ENCODE measurements around the gene WDFY3. TPM values are rescaled to one million over a fixed set of nuclear protein-coding genes. Genes with fewer than 3 reads are reported as not detected.

The WDFY3 gene
- total and polyA plus RNA-seq, 4 experiments from 2014 or later: 1.2 to 2.7 (median 2.1) TPM; not detected in 1

DNA sequence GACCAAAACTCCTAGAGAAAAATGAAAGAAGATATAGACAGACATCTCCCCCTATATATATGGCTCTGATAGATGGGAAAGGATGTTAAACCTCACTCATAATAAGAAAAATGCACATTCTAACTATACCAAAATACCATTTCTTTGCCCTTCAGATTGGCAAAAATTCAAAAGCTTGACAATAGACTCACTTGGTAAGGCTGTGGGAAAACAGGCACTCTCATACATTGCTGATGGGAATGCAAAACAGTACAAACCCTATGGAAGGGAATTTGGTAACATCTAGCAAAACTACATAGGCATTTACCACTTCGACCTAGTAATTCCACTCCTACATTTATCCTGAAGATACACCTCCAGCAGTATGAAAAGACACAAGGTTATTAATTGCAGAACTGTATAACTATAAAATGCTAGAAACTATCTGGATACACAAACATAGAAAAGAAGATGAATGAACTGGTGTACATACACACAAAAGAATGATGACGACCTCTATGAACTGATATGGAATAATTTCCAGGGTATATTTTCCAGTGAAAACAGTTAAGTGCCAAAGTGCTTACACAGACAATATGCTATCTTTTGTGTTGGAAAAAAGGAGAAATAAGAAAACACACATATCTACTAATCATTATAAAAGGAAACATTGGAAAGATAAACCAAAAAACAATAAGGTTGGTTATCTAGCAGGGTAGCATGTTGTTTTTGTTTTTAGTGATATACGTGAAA is 48.5 kb downstream of the WDFY3 start:
- intact Hi-C loops (cut with micrococcal nuclease): no loop called here
- no peak overlapping the region for H3K4me3 Mint-ChIP-seq
- ChIA-PET CTCF (ENCODE audit: partially characterized antibody) (no interaction called here), POLR2A (ENCODE audit: partially characterized antibody) (no interaction called here)
- H3K9me3 ChIP-seq (ENCODE audit: control insufficient read depth in 1 of 2, low read length in 2 of 2): no peaks in the 10 kb centered on the region
- no peaks in the 10 kb centered on the region for H3K36me3 ChIP-seq (ENCODE audit: insufficient read depth, low read length)
- H3K4me1 ChIP-seq (ENCODE audit: insufficient read depth, low read length): no peaks in the 10 kb centered on the region
- H3K27me3 Mint-ChIP-seq: peaks cover 2% of the 10 kb centered on the region in 2 donors
- no peak for DNase-seq
- no peaks in the 10 kb centered on the region for H3K27me3 ChIP-seq (ENCODE audit: insufficient read depth, low read length)
- H3K27ac ChIP-seq (ENCODE audit: low read depth, low read length): no peak overlapping the region
- H3K27ac Mint-ChIP-seq: no peak overlapping the region
- no peaks in the 10 kb centered on the region for H3K4me1 Mint-ChIP-seq
- peaks cover 0 to 3% (median 0%) of the 10 kb centered on the region in 8 donors for H3K9me3 Mint-ChIP-seq
- no peaks in the 10 kb centered on the region for H3K36me3 Mint-ChIP-seq
- H3K4me3 ChIP-seq (ENCODE audit: low read length in 2 of 2): no peak overlapping the region

GRCh38 chr4:84917086-84917821 is 49.2 kb downstream of the WDFY3 start:
- CTCF ChIA-PET (ENCODE audit: partially characterized antibody): no interaction called here
- no peak overlapping the region for H3K4me3 ChIP-seq (ENCODE audit: low read length in 2 of 2)
- Mint-ChIP-seq H3K36me3 (no peaks in the 10 kb centered on the region), H3K27me3 (peaks cover 2% of the 10 kb centered on the region in 2 donors), H3K4me3 (no peak overlapping the region), H3K9me3 (peaks cover 0 to 4% (median 0%) of the 10 kb centered on the region in 8 donors), H3K27ac (no peak overlapping the region), H3K4me1 (no peaks in the 10 kb centered on the region)
- no peaks in the 10 kb centered on the region for H3K4me1 ChIP-seq (ENCODE audit: insufficient read depth, low read length)
- H3K27me3 ChIP-seq (ENCODE audit: insufficient read depth, low read length): no peaks in the 10 kb centered on the region
- H3K9me3 ChIP-seq (ENCODE audit: control insufficient read depth in 1 of 2, low read length in 2 of 2): no peaks in the 10 kb centered on the region
- DNase-seq: no peak
- intact Hi-C loops (cut with micrococcal nuclease): no loop called here
- no peaks in the 10 kb centered on the region for H3K36me3 ChIP-seq (ENCODE audit: insufficient read depth, low read length)
- H3K27ac ChIP-seq (ENCODE audit: low read depth, low read length): no peak overlapping the region
- POLR2A ChIA-PET (ENCODE audit: partially characterized antibody): no interaction called here

DNA sequence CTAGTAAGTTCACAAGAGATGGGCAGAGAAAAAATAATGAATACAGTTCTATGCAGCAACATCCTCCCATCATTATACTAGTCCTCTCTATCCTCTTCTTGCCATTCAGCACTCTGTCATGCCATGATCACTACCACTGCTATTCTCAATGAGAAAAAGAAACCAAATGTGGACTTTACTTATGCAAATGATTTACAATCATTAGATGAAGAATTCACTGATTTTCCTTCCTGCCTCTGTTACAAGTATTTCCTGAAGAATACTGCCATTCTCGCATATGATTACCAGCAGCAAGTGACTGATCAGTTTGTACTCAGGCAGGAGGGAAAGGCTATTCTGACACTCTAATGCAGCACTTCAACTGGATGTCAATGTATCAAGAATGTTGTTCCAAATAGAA is 50.3 kb downstream of the WDFY3 start:
- Histone ChIP-seq H3K4me1 (ENCODE audit: insufficient read depth, low read length) (no peaks in the 10 kb centered on the region), H3K27me3 (ENCODE audit: insufficient read depth, low read length) (no peaks in the 10 kb centered on the region), H3K27ac (ENCODE audit: low read depth, low read length) (no peak overlapping the region), H3K9me3 (ENCODE audit: control insufficient read depth in 1 of 2, low read length in 2 of 2) (no peaks in the 10 kb centered on the region), H3K36me3 (ENCODE audit: insufficient read depth, low read length) (no peaks in the 10 kb centered on the region), H3K4me3 (ENCODE audit: low read length in 2 of 2) (no peak overlapping the region)
- H3K4me3 Mint-ChIP-seq: no peak overlapping the region
- intact Hi-C loops (cut with micrococcal nuclease): no loop called here
- H3K36me3 Mint-ChIP-seq: no peaks in the 10 kb centered on the region
- no peak overlapping the region for H3K27ac Mint-ChIP-seq
- DNase-seq: no peak
- CTCF ChIA-PET (ENCODE audit: partially characterized antibody): no interaction called here
- no peaks in the 10 kb centered on the region for H3K4me1 Mint-ChIP-seq
- peaks cover 2% of the 10 kb centered on the region in 2 donors for H3K27me3 Mint-ChIP-seq
- H3K9me3 Mint-ChIP-seq: peaks cover 0 to 4% (median 0%) of the 10 kb centered on the region in 8 donors
- POLR2A ChIA-PET (ENCODE audit: partially characterized antibody): no interaction called here

- ChIA-PET CTCF (ENCODE audit: partially characterized antibody) (no interaction called here), POLR2A (ENCODE audit: partially characterized antibody) (no interaction called here)
- no peak overlapping the region for H3K4me3 ChIP-seq (ENCODE audit: low read length in 2 of 2)
- H3K36me3 Mint-ChIP-seq: no peaks in the 10 kb centered on the region
- no peak overlapping the region for H3K4me3 Mint-ChIP-seq
- H3K27ac Mint-ChIP-seq: no peak overlapping the region
- H3K27me3 Mint-ChIP-seq: peaks cover 2% of the 10 kb centered on the region in 2 donors
- no peaks in the 10 kb centered on the region for H3K4me1 Mint-ChIP-seq
- no peak for DNase-seq
- H3K9me3 Mint-ChIP-seq: peaks cover 0 to 4% (median 0%) of the 10 kb centered on the region in 8 donors
- H3K36me3 ChIP-seq (ENCODE audit: insufficient read depth, low read length): no peaks in the 10 kb centered on the region
- no peaks in the 10 kb centered on the region for H3K4me1 ChIP-seq (ENCODE audit: insufficient read depth, low read length)
- H3K27ac ChIP-seq (ENCODE audit: low read depth, low read length): no peak overlapping the region
- no peaks in the 10 kb centered on the region for H3K27me3 ChIP-seq (ENCODE audit: insufficient read depth, low read length)
- H3K9me3 ChIP-seq (ENCODE audit: control insufficient read depth in 1 of 2, low read length in 2 of 2): no peaks in the 10 kb centered on the region
- intact Hi-C loops (cut with micrococcal nuclease): no loop called here
Measured at GRCh38 chr4:84915396-84915780, 51.1 kb downstream of the WDFY3 start.

GRCh38 chr4:84914686-84915395 is 51.6 kb downstream of the WDFY3 start:
- CTCF ChIA-PET (ENCODE audit: partially characterized antibody): no interaction called here
- Histone ChIP-seq H3K36me3 (ENCODE audit: insufficient read depth, low read length) (no peaks in the 10 kb centered on the region), H3K4me1 (ENCODE audit: insufficient read depth, low read length) (no peaks in the 10 kb centered on the region), H3K27ac (ENCODE audit: low read depth, low read length) (no peak overlapping the region), H3K9me3 (ENCODE audit: control insufficient read depth in 1 of 2, low read length in 2 of 2) (no peaks in the 10 kb centered on the region), H3K4me3 (ENCODE audit: low read length in 2 of 2) (no peak overlapping the region), H3K27me3 (ENCODE audit: insufficient read depth, low read length) (no peaks in the 10 kb centered on the region)
- Mint-ChIP-seq H3K27ac (no peak overlapping the region), H3K36me3 (no peaks in the 10 kb centered on the region), H3K27me3 (peaks cover 2% of the 10 kb centered on the region in 2 donors), H3K4me3 (no peak overlapping the region), H3K9me3 (peaks cover 0 to 4% (median 0%) of the 10 kb centered on the region in 8 donors), H3K4me1 (no peaks in the 10 kb centered on the region)
- intact Hi-C loops (cut with micrococcal nuclease): no loop called here
- POLR2A ChIA-PET (ENCODE audit: partially characterized antibody): no interaction called here
- DNase-seq: no peak

GRCh38 chr4:84913176-84913575 is 53.3 kb downstream of the WDFY3 start:
- Mint-ChIP-seq H3K9me3 (peaks cover 0 to 4% (median 0%) of the 10 kb centered on the region in 8 donors), H3K27ac (no peak overlapping the region), H3K4me1 (no peaks in the 10 kb centered on the region), H3K36me3 (no peaks in the 10 kb centered on the region), H3K27me3 (peaks cover 2% of the 10 kb centered on the region in 2 donors), H3K4me3 (no peak overlapping the region)
- Histone ChIP-seq H3K27me3 (ENCODE audit: insufficient read depth, low read length) (no peaks in the 10 kb centered on the region), H3K9me3 (ENCODE audit: control insufficient read depth in 1 of 2, low read length in 2 of 2) (no peaks in the 10 kb centered on the region), H3K4me3 (ENCODE audit: low read length in 2 of 2) (no peak overlapping the region), H3K4me1 (ENCODE audit: insufficient read depth, low read length) (no peaks in the 10 kb centered on the region), H3K36me3 (ENCODE audit: insufficient read depth, low read length) (no peaks in the 10 kb centered on the region), H3K27ac (ENCODE audit: low read depth, low read length) (no peak overlapping the region)
- ChIA-PET CTCF (ENCODE audit: partially characterized antibody) (no interaction called here), POLR2A (ENCODE audit: partially characterized antibody) (no interaction called here)
- DNase-seq: no peak
- intact Hi-C loops (cut with micrococcal nuclease): no loop called here

GRCh38 chr4:84912741-84913140 is 53.7 kb downstream of the WDFY3 start:
- peaks cover 0 to 4% (median 0%) of the 10 kb centered on the region in 8 donors for H3K9me3 Mint-ChIP-seq
- Histone ChIP-seq H3K9me3 (ENCODE audit: control insufficient read depth in 1 of 2, low read length in 2 of 2) (no peaks in the 10 kb centered on the region), H3K36me3 (ENCODE audit: insufficient read depth, low read length) (no peaks in the 10 kb centered on the region), H3K4me3 (ENCODE audit: low read length in 2 of 2) (no peak overlapping the region), H3K4me1 (ENCODE audit: insufficient read depth, low read length) (no peaks in the 10 kb centered on the region), H3K27ac (ENCODE audit: low read depth, low read length) (no peak overlapping the region), H3K27me3 (ENCODE audit: insufficient read depth, low read length) (no peaks in the 10 kb centered on the region)
- H3K4me3 Mint-ChIP-seq: no peak overlapping the region
- ChIA-PET CTCF (ENCODE audit: partially characterized antibody) (no interaction called here), POLR2A (ENCODE audit: partially characterized antibody) (no interaction called here)
- no peak for DNase-seq
- no peak overlapping the region for H3K27ac Mint-ChIP-seq
- H3K4me1 Mint-ChIP-seq: no peaks in the 10 kb centered on the region
- no peaks in the 10 kb centered on the region for H3K36me3 Mint-ChIP-seq
- H3K27me3 Mint-ChIP-seq: peaks cover 2% of the 10 kb centered on the region in 2 donors
- intact Hi-C loops (cut with micrococcal nuclease): no loop called here

Data from CD4-positive, alpha-beta memory T cell (primary cell).